ENCODE results near the gene VPS13C.

VPS13C gene

GRCh38 chr15:61935493-61935892, 124.8 kb downstream of the VPS13C start:
- DNase-seq = no peak

GRCh38 chr15:61929452-61929851, 130.8 kb downstream of the VPS13C start:
- DNase-seq = no peak

GRCh38 chr15:61923173-61923572, 137.1 kb downstream of the VPS13C start:
- DNase-seq = no peak

GRCh38 chr15:61921093-61921492, 139.2 kb downstream of the VPS13C start:
- no peak for DNase-seq

- no peak for DNase-seq
These were observed 142.8 kb downstream of the VPS13C start for GRCh38 chr15:61917457-61917856.

GRCh38 chr15:61916104-61916503, 144.1 kb downstream of the VPS13C start:
- no peak for DNase-seq

GRCh38 chr15:61915640-61916039, 144.6 kb downstream of the VPS13C start:
- no peak for DNase-seq

GRCh38 chr15:61910839-61911369, 149.3 kb downstream of the VPS13C start:
- DNase-seq = no peak

- no peak for DNase-seq
These were observed 152.0 kb downstream of the VPS13C start for GRCh38 chr15:61908241-61908640.

GRCh38 chr15:61907753-61908086, 152.5 kb downstream of the VPS13C start:
- no peak for DNase-seq

GRCh38 chr15:61906961-61907752, 153.1 kb downstream of the VPS13C start:
- no peak for DNase-seq

- DNase-seq = no peak
These were observed 167.1 kb downstream of the VPS13C start for GRCh38 chr15:61893146-61893545.

GRCh38 chr15:61892140-61892539, 168.1 kb downstream of the VPS13C start:
- DNase-seq = no peak

- DNase-seq = no peak
These were observed 170.1 kb downstream of the VPS13C start for GRCh38 chr15:61890106-61890505.

- no peak for DNase-seq
These were observed 170.5 kb downstream of the VPS13C start for GRCh38 chr15:61889706-61890105.

GRCh38 chr15:61888074-61888780, 172.0 kb downstream of the VPS13C start:
- DNase-seq = no peak

- DNase-seq = no peak
These were observed 180.2 kb downstream of the VPS13C start for GRCh38 chr15:61880084-61880483.

GRCh38 chr15:61879219-61879618, 181.0 kb downstream of the VPS13C start:
- no peak for DNase-seq

- peak; percentile 17 for DNase-seq
These were observed 188.2 kb downstream of the VPS13C start for GRCh38 chr15:61871926-61872522.

- DNase-seq = no peak
These were observed 190.6 kb downstream of the VPS13C start for GRCh38 chr15:61869656-61870055.

- DNase-seq = no peak
These were observed 198.3 kb downstream of the VPS13C start for GRCh38 chr15:61861962-61862361.

- DNase-seq = peak; percentile 62
These were observed 202.9 kb downstream of the VPS13C start for GRCh38 chr15:61857169-61857829.

GRCh38 chr15:61856295-61856694, 204.0 kb downstream of the VPS13C start:
- DNase-seq = no peak

Data from CD4-positive, alpha-beta T cell treated with Interleukin-4 for 4 hours (primary cell).